ENCODE results near the gene PIP5KL1.

- no peak for TF ChIP-seq EZH2 (IDR thresholded peaks at IDR 0.05; ENCODE audit: low read depth, unreplicated experiment)
- TF ChIP-seq, protein P1, sequence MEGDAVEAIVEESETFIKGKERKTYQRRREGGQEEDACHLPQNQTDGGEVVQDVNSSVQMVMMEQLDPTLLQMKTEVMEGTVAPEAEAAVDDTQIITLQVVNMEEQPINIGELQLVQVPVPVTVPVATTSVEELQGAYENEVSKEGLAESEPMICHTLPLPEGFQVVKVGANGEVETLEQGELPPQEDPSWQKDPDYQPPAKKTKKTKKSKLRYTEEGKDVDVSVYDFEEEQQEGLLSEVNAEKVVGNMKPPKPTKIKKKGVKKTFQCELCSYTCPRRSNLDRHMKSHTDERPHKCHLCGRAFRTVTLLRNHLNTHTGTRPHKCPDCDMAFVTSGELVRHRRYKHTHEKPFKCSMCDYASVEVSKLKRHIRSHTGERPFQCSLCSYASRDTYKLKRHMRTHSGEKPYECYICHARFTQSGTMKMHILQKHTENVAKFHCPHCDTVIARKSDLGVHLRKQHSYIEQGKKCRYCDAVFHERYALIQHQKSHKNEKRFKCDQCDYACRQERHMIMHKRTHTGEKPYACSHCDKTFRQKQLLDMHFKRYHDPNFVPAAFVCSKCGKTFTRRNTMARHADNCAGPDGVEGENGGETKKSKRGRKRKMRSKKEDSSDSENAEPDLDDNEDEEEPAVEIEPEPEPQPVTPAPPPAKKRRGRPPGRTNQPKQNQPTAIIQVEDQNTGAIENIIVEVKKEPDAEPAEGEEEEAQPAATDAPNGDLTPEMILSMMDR (conservative IDR thresholded peaks at IDR 0.05; ENCODE audit: low read depth in 2 of 2): no peak
- no peak for TF ChIP-seq ETS1 (IDR thresholded peaks at IDR 0.05)
- TF ChIP-seq EZH2phosphoT487 (IDR thresholded peaks at IDR 0.05; ENCODE audit: unreplicated experiment): no peak
- TF ChIP-seq POLR2AphosphoS5 (IDR thresholded peaks at IDR 0.05; ENCODE audit: low read depth): no peak
- TF ChIP-seq STAT1 (IDR thresholded peaks at IDR 0.05; ENCODE audit: unreplicated experiment): no peak
- TF ChIP-seq NANOG (IDR thresholded peaks at IDR 0.05; ENCODE audit: borderline replicate concordance): no peak
Measured at GRCh38 chr9:127884976-127885490, 45.5 kb downstream of the PIP5KL1 start.
